Endodermal cell (in vitro differentiated cells): ENCODE measurements around the gene LRMDA. TPM values are rescaled to one million over a fixed set of nuclear protein-coding genes. Genes with fewer than 3 reads are reported as not detected.

Experiments used
- DNase-seq: peaks from one replicate; pipeline ENCODE4 v3.0.0-alpha.2; 2017
- H3K27ac ChIP-seq: 2 replicates; pipeline ENCODE4 v1.5.1; 2013; ENCODE audit warnings: mild to moderate bottlenecking, low read depth, low read length, moderate library complexity
- H3K27me3 ChIP-seq: 2 replicates; pipeline ENCODE4 v1.6.1; 2013; ENCODE audit warnings: mild to moderate bottlenecking, low read length, moderate library complexity; ENCODE audit not compliant: insufficient read depth, control insufficient read depth, poor library complexity, severe bottlenecking
- H3K36me3 ChIP-seq: 2 replicates; pipeline ENCODE4 v1.7.0; 2013; ENCODE audit warnings: mild to moderate bottlenecking, low read length, moderate library complexity; ENCODE audit not compliant: control insufficient read depth, insufficient read depth
- H3K4me1 ChIP-seq: one replicate; pipeline ENCODE4 v1.7.0; 2013; ENCODE audit warnings: low read length; ENCODE audit not compliant: control insufficient read depth, insufficient read depth
- H3K4me3 ChIP-seq: 2 replicates; pipeline ENCODE4 v1.5.1; 2013; ENCODE audit warnings: mild to moderate bottlenecking, low read length, moderate library complexity
- H3K9ac ChIP-seq: 2 replicates; pipeline ENCODE4 v1.6.1; 2013; ENCODE audit warnings: mild to moderate bottlenecking, low read length, moderate library complexity; ENCODE audit not compliant: poor library complexity, severe bottlenecking; ENCODE audit errors: extremely low read depth
- H3K9me3 ChIP-seq: 2 replicates; pipeline ENCODE4 v1.6.1; 2013; ENCODE audit warnings: mild to moderate bottlenecking, low read length, moderate library complexity; ENCODE audit not compliant: control insufficient read depth
- H3K27ac Mint-ChIP-seq: 2 replicates; pipeline ENCODE4 v1.8.0; 2020; ENCODE audit warnings: mixed read lengths
- H3K27me3 Mint-ChIP-seq: 2 replicates; pipeline ENCODE4 v1.8.0; 2021; ENCODE audit warnings: mild to moderate bottlenecking, mixed read lengths; ENCODE audit not compliant: insufficient read depth
- H3K36me3 Mint-ChIP-seq: 2 replicates; pipeline ENCODE4 v1.8.0; 2020; ENCODE audit warnings: low read depth, mixed read lengths
- H3K4me1 Mint-ChIP-seq: 2 replicates; pipeline ENCODE4 v1.8.0; 2020; ENCODE audit warnings: mixed read lengths
- H3K4me3 Mint-ChIP-seq: 2 replicates; pipeline ENCODE4 v1.8.0; 2020; ENCODE audit warnings: mild to moderate bottlenecking, moderate library complexity, mixed read lengths
- H3K9me3 Mint-ChIP-seq: 2 replicates; pipeline ENCODE4 v1.8.0; 2020; ENCODE audit warnings: mild to moderate bottlenecking, mixed read lengths
- WGBS, 2 experiments: methylation state at CpG; one replicate each; pipeline versions ENCODE4 v1.1.5 to v1.1.7; 2013; ENCODE audit warnings: missing lambda C conversion rate in 2 of 2, mixed read lengths in 1 of 2; ENCODE audit not compliant: insufficient coverage in 1 of 2, insufficient read length in 1 of 2; 5-methylcytosine and 5-hydroxymethylcytosine counted together
- total RNA-seq, 2 donors: library from RNA; stranded (reverse); fragmentation: NEBNext Ultra II Directional in 1 of 2; extraction: Animal tissue kit (Norgen Biotek cat#: 25700) in 1 of 2; gene quantifications; 2 replicates in 1 of 2; 3 replicates in 1 of 2; pipeline ENCODE4 v1.2.1, GENCODE V29; 2021
- TF ChIP-seq, protein P1 (sequence below): fragments of 200-600 bp; sonication (generic); conservative IDR thresholded peaks from 2 replicates; pipeline ENCODE4 v1.5.0; 2021; ENCODE audit warnings: antibody characterized with exemption, mild to moderate bottlenecking

The LRMDA gene
- total RNA-seq, 2 donors from 2014 or later = 1.7 to 5.1 TPM

DNA sequence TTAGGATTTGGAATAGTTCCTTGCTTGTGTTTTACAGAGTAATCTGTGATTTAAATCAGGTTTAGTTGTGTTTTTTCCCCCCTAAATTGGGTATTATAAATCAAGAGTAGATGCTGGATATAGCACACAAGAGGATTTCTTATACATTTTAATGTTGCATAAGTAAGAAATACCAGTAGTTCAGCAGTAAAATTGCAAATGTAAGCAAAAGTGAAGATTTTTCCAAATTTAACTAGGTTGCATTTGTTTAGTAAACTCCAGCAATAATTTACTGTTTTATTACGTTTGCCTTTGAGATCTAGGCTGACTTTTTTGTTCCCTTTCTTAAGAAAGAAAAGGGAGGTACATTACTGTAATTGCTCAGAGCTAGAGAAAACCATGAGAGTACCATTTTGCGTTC lies 207.3 kb downstream of the LRMDA start:
- WGBS, 2 experiments = 90 to 100% methylated on average over 2 of the region's 2 CpGs

GRCh38 chr10:75639736-75640135 lies 208.3 kb downstream of the LRMDA start:
- TF ChIP-seq, protein P1, sequence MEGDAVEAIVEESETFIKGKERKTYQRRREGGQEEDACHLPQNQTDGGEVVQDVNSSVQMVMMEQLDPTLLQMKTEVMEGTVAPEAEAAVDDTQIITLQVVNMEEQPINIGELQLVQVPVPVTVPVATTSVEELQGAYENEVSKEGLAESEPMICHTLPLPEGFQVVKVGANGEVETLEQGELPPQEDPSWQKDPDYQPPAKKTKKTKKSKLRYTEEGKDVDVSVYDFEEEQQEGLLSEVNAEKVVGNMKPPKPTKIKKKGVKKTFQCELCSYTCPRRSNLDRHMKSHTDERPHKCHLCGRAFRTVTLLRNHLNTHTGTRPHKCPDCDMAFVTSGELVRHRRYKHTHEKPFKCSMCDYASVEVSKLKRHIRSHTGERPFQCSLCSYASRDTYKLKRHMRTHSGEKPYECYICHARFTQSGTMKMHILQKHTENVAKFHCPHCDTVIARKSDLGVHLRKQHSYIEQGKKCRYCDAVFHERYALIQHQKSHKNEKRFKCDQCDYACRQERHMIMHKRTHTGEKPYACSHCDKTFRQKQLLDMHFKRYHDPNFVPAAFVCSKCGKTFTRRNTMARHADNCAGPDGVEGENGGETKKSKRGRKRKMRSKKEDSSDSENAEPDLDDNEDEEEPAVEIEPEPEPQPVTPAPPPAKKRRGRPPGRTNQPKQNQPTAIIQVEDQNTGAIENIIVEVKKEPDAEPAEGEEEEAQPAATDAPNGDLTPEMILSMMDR = no peak
- no peak overlapping the region for H3K27ac Mint-ChIP-seq
- H3K4me1 ChIP-seq = no peaks in the 10 kb centered on the region
- H3K9me3 ChIP-seq = no peaks in the 10 kb centered on the region
- H3K4me3 Mint-ChIP-seq = no peak overlapping the region
- no peak for DNase-seq
- WGBS, 2 experiments = 87 to 90% methylated on average over 7 of the region's 7 CpGs
- no peaks in the 10 kb centered on the region for H3K36me3 Mint-ChIP-seq
- no peak overlapping the region for H3K27ac ChIP-seq
- H3K9me3 Mint-ChIP-seq = no peaks in the 10 kb centered on the region
- H3K4me3 ChIP-seq = no peak overlapping the region
- H3K4me1 Mint-ChIP-seq = peaks cover 2% of the 10 kb centered on the region
- peaks cover 27% of the 10 kb centered on the region for H3K27me3 Mint-ChIP-seq
- no peaks in the 10 kb centered on the region for H3K36me3 ChIP-seq
- H3K27me3 ChIP-seq = peaks cover 33% of the 10 kb centered on the region
- H3K9ac ChIP-seq = no peak overlapping the region

More for the DNA sequence above, 207.3 kb downstream of the LRMDA start:
- no peaks in the 10 kb centered on the region for H3K9me3 ChIP-seq
- no peaks in the 10 kb centered on the region for H3K9me3 Mint-ChIP-seq
- H3K36me3 Mint-ChIP-seq = no peaks in the 10 kb centered on the region
- TF ChIP-seq, protein P1 = no peak
- H3K4me3 ChIP-seq = no peak overlapping the region
- no peaks in the 10 kb centered on the region for H3K36me3 ChIP-seq
- H3K4me1 ChIP-seq = no peaks in the 10 kb centered on the region
- no peak overlapping the region for H3K27ac ChIP-seq
- H3K9ac ChIP-seq = no peak overlapping the region
- DNase-seq = no peak
- peaks cover 27% of the 10 kb centered on the region for H3K27me3 Mint-ChIP-seq
- H3K4me3 Mint-ChIP-seq = no peak overlapping the region
- no peaks in the 10 kb centered on the region for H3K4me1 Mint-ChIP-seq
- H3K27me3 ChIP-seq = peaks cover 39% of the 10 kb centered on the region
- H3K27ac Mint-ChIP-seq = no peak overlapping the region

- H3K4me1 ChIP-seq = no peaks in the 10 kb centered on the region
- peaks cover 33% of the 10 kb centered on the region for H3K27me3 ChIP-seq
- H3K4me3 ChIP-seq = no peak overlapping the region
- Mint-ChIP-seq H3K9me3 (no peaks in the 10 kb centered on the region), H3K27ac (no peak overlapping the region), H3K27me3 (peaks cover 28% of the 10 kb centered on the region), H3K36me3 (no peaks in the 10 kb centered on the region), H3K4me1 (peaks cover 2% of the 10 kb centered on the region), H3K4me3 (no peak overlapping the region)
- H3K9ac ChIP-seq = no peak overlapping the region
- TF ChIP-seq, protein P1 = no peak
- WGBS, 2 experiments = 92 to 100% methylated on average over 2 to 3 of the region's 3 CpGs
- H3K27ac ChIP-seq = no peak overlapping the region
- H3K36me3 ChIP-seq = no peaks in the 10 kb centered on the region
- no peak for DNase-seq
- no peaks in the 10 kb centered on the region for H3K9me3 ChIP-seq
Observed at GRCh38 chr10:75640381-75640780, 209.0 kb downstream of the LRMDA start.
